H1 (cell line): ENCODE data around the gene HECTD1. TPM values are rescaled to one million over a fixed set of nuclear protein-coding genes. Genes with fewer than 3 reads are reported as not detected.

ENCODE experiments used
- CTCF ChIA-PET: fragments of 300-600 bp; sonication (Branson Sonifier 250); formaldehyde crosslinking; loops from one replicate; lab custom pipeline; 2021; ENCODE audit not compliant: partially characterized antibody; lab: Charles Lee
- POLR2A ChIA-PET: fragments of 300-600 bp; sonication (Branson Sonifier 250); formaldehyde crosslinking; loops from one replicate; lab custom pipeline; 2021; ENCODE audit warnings: inconsistent platforms; ENCODE audit not compliant: partially characterized antibody; lab: Charles Lee
- DNase-seq, 2 experiments: peaks; one replicate each; pipeline versions ENCODE4 v3.0.0 to v3.0.0-alpha.2; 2010 to 2022; ENCODE audit warnings: low spot score in 2 of 2, low read depth in 1 of 2, mixed read lengths in 1 of 2
- FAIRE-seq: peaks from 2 replicates; lab custom pipeline; 2011; peaks lifted over from hg19 to GRCh38; lab: Jason Lieb, UNC
- H2AFZ ChIP-seq: 2 replicates; pipeline ENCODE4 v1.8.1; 2012; ENCODE audit warnings: low read length, inconsistent platforms
- H2AK5ac ChIP-seq: 2 replicates; pipeline ENCODE4 v1.6.1; 2013; ENCODE audit warnings: low read depth, low read length
- H2BK120ac ChIP-seq: replicated peaks from 2 replicates; pipeline ENCODE3; 2013; ENCODE audit warnings: low read depth, low read length, inconsistent platforms
- H2BK12ac ChIP-seq: 2 replicates; pipeline ENCODE4 v1.6.1; 2013; ENCODE audit warnings: low read depth, low read length
- H2BK15ac ChIP-seq: 2 replicates; pipeline ENCODE4 v1.6.1; 2013; ENCODE audit warnings: low read length
- H2BK20ac ChIP-seq: 2 replicates; pipeline ENCODE4 v1.6.1; 2013; ENCODE audit warnings: low read length
- H2BK5ac ChIP-seq: 2 replicates; pipeline ENCODE4 v1.6.1; 2013; ENCODE audit warnings: low read depth, low read length
- H3K14ac ChIP-seq: 2 replicates; pipeline ENCODE4 v1.6.1; 2013; ENCODE audit warnings: inconsistent platforms; ENCODE audit not compliant: insufficient read length
- H3K18ac ChIP-seq: 2 replicates; pipeline ENCODE4 v1.6.1; 2013; ENCODE audit warnings: low read length; ENCODE audit errors: extremely low read depth
- H3K23ac ChIP-seq: 2 replicates; pipeline ENCODE4 v1.6.1; 2013; ENCODE audit warnings: inconsistent platforms; ENCODE audit not compliant: insufficient read length
- H3K23me2 ChIP-seq: 2 replicates; pipeline ENCODE4 v1.6.1; 2013; ENCODE audit warnings: low read depth, low read length
- H3K27ac ChIP-seq: 2 replicates; pipeline ENCODE4 v1.6.1; 2011; ENCODE audit warnings: low read depth, low read length, inconsistent platforms
- H3K27me3 ChIP-seq, 4 experiments: replicated peaks in 1 of 4; 1 replicate in 1 of 4; 2 replicates in 3 of 4; pipeline versions ENCODE4 v1.6.1 to v1.8.1; 2011 to 2013; ENCODE audit warnings: low read length in 3 of 4, mild to moderate bottlenecking in 3 of 4, inconsistent platforms in 2 of 4, mixed read lengths in 2 of 4, moderate library complexity in 1 of 4; ENCODE audit not compliant: control insufficient read depth in 3 of 4, insufficient read depth in 3 of 4; ENCODE audit errors: extremely low read depth in 1 of 4
- H3K36me3 ChIP-seq, 4 experiments: 2 replicates each; pipeline versions ENCODE4 v1.6.1 to v1.8.1; 2011 to 2013; ENCODE audit warnings: mild to moderate bottlenecking in 4 of 4, low read length in 3 of 4, moderate library complexity in 2 of 4, control low read depth in 1 of 4, inconsistent platforms in 1 of 4; ENCODE audit not compliant: insufficient read depth in 4 of 4, control insufficient read depth in 2 of 4
- H3K4ac ChIP-seq: replicated peaks from 2 replicates; pipeline ENCODE3; 2013; ENCODE audit warnings: low read length, low read depth, mixed read lengths, inconsistent platforms; ENCODE audit not compliant: insufficient read length
- H3K4me1 ChIP-seq, 4 experiments: replicated peaks in 1 of 4; 1 replicate in 1 of 4; 2 replicates in 3 of 4; pipeline versions ENCODE4 v1.6.1 to v1.8.1; 2011 to 2013; ENCODE audit warnings: low read length in 3 of 4, inconsistent platforms in 2 of 4, mixed read lengths in 1 of 4; ENCODE audit not compliant: insufficient read depth in 4 of 4, control insufficient read depth in 3 of 4
- H3K4me2 ChIP-seq, 2 experiments: 2 replicates each; pipeline versions ENCODE4 v1.6.1 to v1.8.1; 2011 to 2013; ENCODE audit warnings: low read depth in 2 of 2, low read length in 2 of 2, control low read depth in 1 of 2, inconsistent platforms in 1 of 2, mild to moderate bottlenecking in 1 of 2; ENCODE audit not compliant: insufficient read depth in 1 of 2
- H3K4me3 ChIP-seq, 4 experiments: fragments of 200-600, 300-600 bp in 1 of 4; sonication (generic), shearing (Covaris generic), sonication (Bioruptor Twin) in 1 of 4; 2 replicates each; pipeline versions ENCODE4 v1.5.1 to v1.8.1; 2011 to 2016; ENCODE audit warnings: low read length in 4 of 4, low read depth in 3 of 4, control low read depth in 2 of 4, inconsistent platforms in 2 of 4, mild to moderate bottlenecking in 2 of 4, mixed read lengths in 1 of 4, moderate library complexity in 1 of 4; ENCODE audit not compliant: insufficient read depth in 2 of 4; ENCODE audit errors: extremely low read depth in 1 of 4
- H3K56ac ChIP-seq: replicated peaks from 2 replicates; pipeline ENCODE3; 2013; ENCODE audit warnings: low read depth, mild to moderate bottlenecking, mixed read lengths, low read length, inconsistent platforms; ENCODE audit not compliant: insufficient read length
- H3K79me1 ChIP-seq: 2 replicates; pipeline ENCODE4 v1.6.1; 2013; ENCODE audit warnings: low read depth, low read length, control low read depth
- H3K79me2 ChIP-seq, 2 experiments: 2 replicates each; pipeline versions ENCODE4 v1.6.1 to v1.8.1; 2012 to 2013; ENCODE audit warnings: low read length in 2 of 2, mild to moderate bottlenecking in 2 of 2, inconsistent platforms in 1 of 2; ENCODE audit not compliant: insufficient read depth in 2 of 2, control insufficient read depth in 1 of 2
- H3K9ac ChIP-seq, 4 experiments: replicated peaks in 1 of 4; 1 replicate in 1 of 4; 2 replicates in 3 of 4; pipeline versions ENCODE4 v1.6.1 to v1.8.1; 2011 to 2013; ENCODE audit warnings: low read depth in 3 of 4, low read length in 3 of 4, control low read depth in 2 of 4, mild to moderate bottlenecking in 2 of 4, moderate library complexity in 2 of 4, inconsistent platforms in 1 of 4; ENCODE audit errors: extremely low read depth in 1 of 4
- H3K9me3 ChIP-seq, 2 experiments: 2 replicates each; pipeline versions ENCODE4 v1.6.1 to v1.8.1; 2012 to 2013; ENCODE audit warnings: mild to moderate bottlenecking in 2 of 2, moderate library complexity in 2 of 2, control low read depth in 1 of 2, inconsistent platforms in 1 of 2, low read depth in 1 of 2, low read length in 1 of 2, mixed read lengths in 1 of 2; ENCODE audit not compliant: insufficient read depth in 2 of 2
- H4K20me1 ChIP-seq, 2 experiments: replicated peaks in 1 of 2; 2 replicates each; pipeline versions ENCODE3 to v1.8.1; 2011 to 2013; ENCODE audit warnings: inconsistent platforms in 2 of 2, low read length in 2 of 2, mild to moderate bottlenecking in 1 of 2; ENCODE audit not compliant: insufficient read depth in 2 of 2, control insufficient read depth in 1 of 2
- H4K5ac ChIP-seq: 2 replicates; pipeline ENCODE4 v1.6.1; 2013; ENCODE audit warnings: low read length, low read depth, mixed read lengths, inconsistent platforms; ENCODE audit not compliant: insufficient read length
- H4K8ac ChIP-seq: 2 replicates; pipeline ENCODE4 v1.8.0; 2013; ENCODE audit warnings: mild to moderate bottlenecking, moderate library complexity, low read length, inconsistent platforms; ENCODE audit not compliant: insufficient read depth; ENCODE audit errors: extremely low read depth
- H4K91ac ChIP-seq: replicated peaks from 2 replicates; pipeline ENCODE3; 2013; ENCODE audit warnings: low read length, mixed read lengths, inconsistent platforms; ENCODE audit not compliant: insufficient read length
- JUN ChIP-seq: IDR thresholded peaks from 2 replicates; pipeline ENCODE4 v1.6.1; 2011; ENCODE audit warnings: low read depth, mild to moderate bottlenecking, improper control_type of control experiment, low read length
- KDM4A ChIP-seq: IDR thresholded peaks from one replicate; pipeline ENCODE4 v1.7.1; 2012; ENCODE audit warnings: low read depth, mild to moderate bottlenecking, moderate library complexity, low read length, inconsistent platforms; ENCODE audit not compliant: severe bottlenecking
- PHF8 ChIP-seq: fragments of 200-600 bp; sonication (generic); conservative IDR thresholded peaks from 2 replicates; pipeline ENCODE4 v1.7.1; 2012; ENCODE audit warnings: low read depth, mild to moderate bottlenecking, inconsistent platforms, low read length, moderate library complexity
- RAD21 ChIP-seq, 2 experiments: IDR thresholded peaks in 1 of 2; conservative IDR thresholded peaks in 1 of 2; 2 replicates each; pipeline ENCODE4 v1.6.1; 2011; ENCODE audit warnings: low read depth in 2 of 2, low read length in 2 of 2, improper control_type of control experiment in 1 of 2, inconsistent platforms in 1 of 2, mild to moderate bottlenecking in 1 of 2, moderate library complexity in 1 of 2
- WGBS, 2 experiments: shearing (Covaris generic) in 1 of 2; methylation state at CpG; one replicate each; pipeline versions ENCODE4 v1.1.6 to v1.1.7; 2013 to 2015; ENCODE audit warnings: low lambda C conversion rate in 2 of 2, mixed read lengths in 2 of 2, inconsistent platforms in 1 of 2, low coverage in 1 of 2, missing lambda C conversion rate in 1 of 2; ENCODE audit not compliant: insufficient replicate concordance in 2 of 2, insufficient coverage in 1 of 2, insufficient read length in 1 of 2; ENCODE audit errors: extremely low coverage in 1 of 2, missing lambda C conversion rate in 1 of 2; 5-methylcytosine and 5-hydroxymethylcytosine counted together
- long read RNA-seq, 2 experiments: library from RNA in 1 of 2; library from capped mRNA in 1 of 2; stranded (forward); transcript quantifications; one replicate each; pipeline ENCODE4 v2.0.0, GENCODE V29; 2021; ENCODE audit warnings: inconsistent platforms in 1 of 2
- polyA minus RNA-seq, 3 experiments: library from RNA; depleted of rRNA, polyadenylated mRNA; stranded (reverse); fragments of >200 nt; gene quantifications; 1 replicate in 2 of 3; 2 replicates in 1 of 3; pipeline ENCODE4 v1.2.3, GENCODE V29; 2011
- polyA plus RNA-seq, 7 experiments: library from polyadenylated mRNA; depleted of rRNA in 3 of 7; stranded (reverse) in 5 of 7; unstranded in 2 of 7; fragments of >200 nt in 5 of 7; fragments of 200-250 nt in 2 of 7; gene quantifications; 1 replicate in 5 of 7; 2 replicates in 1 of 7; 4 replicates in 1 of 7; pipeline versions ENCODE4 v1.2.1 to v1.2.3, GENCODE V29; 2011 to 2013; ENCODE audit warnings: missing spikeins in 2 of 7, mixed read lengths in 2 of 7
- total RNA-seq: library from RNA; stranded (reverse); fragmentation: NEBNext Ultra II Directional; extraction: Animal tissue kit (Norgen Biotek cat#: 25700); gene quantifications from 2 replicates; pipeline ENCODE4 v1.2.1, GENCODE V29; 2021
- TF ChIP-seq, protein P1 (sequence below): IDR thresholded peaks from 2 replicates; pipeline ENCODE4 v1.6.1; 2011; ENCODE audit warnings: low read length, improper control_type of control experiment

Gene HECTD1
- total RNA-seq = 105 and 110 TPM in 2 replicates
- polyA plus RNA-seq (2011; rRNA removed) = 28.4 and 44.7 TPM in 2 replicates
- 45.2 TPM for polyA plus RNA-seq (2011; cell fraction: cytosol; rRNA removed)
- 66.7 TPM for polyA plus RNA-seq (2011; cell fraction: nucleus; rRNA removed)
- 40.4 to 57.9 TPM (median 52.3 TPM) in 4 replicates for polyA plus RNA-seq (2012, experiment 1 of 2)
- polyA plus RNA-seq (2012, experiment 2 of 2) = 3.0 TPM
- 48.3 TPM for polyA plus RNA-seq (2013, experiment 1 of 2)
- 49.3 TPM for polyA plus RNA-seq (2013, experiment 2 of 2)
- 224 and 290 TPM in 2 replicates for polyA minus RNA-seq (2011; rRNA and poly(A)+ RNA removed)
- 72.8 TPM for polyA minus RNA-seq (2011; cell fraction: cytosol; rRNA and poly(A)+ RNA removed)
- polyA minus RNA-seq (2011; cell fraction: nucleus; rRNA and poly(A)+ RNA removed) = 179 TPM
- long read RNA-seq, experiment 1, partial matches to known transcripts = 26 of 46 reads
- long read RNA-seq, experiment 1, other reads (novel, unspliced or antisense) = 17 of 46 reads
- long read RNA-seq, experiment 2, partial matches to known transcripts = 9 of 12 reads
- long read RNA-seq, experiment 2, other reads (novel, unspliced or antisense) = 0 of 12 reads

DNA sequence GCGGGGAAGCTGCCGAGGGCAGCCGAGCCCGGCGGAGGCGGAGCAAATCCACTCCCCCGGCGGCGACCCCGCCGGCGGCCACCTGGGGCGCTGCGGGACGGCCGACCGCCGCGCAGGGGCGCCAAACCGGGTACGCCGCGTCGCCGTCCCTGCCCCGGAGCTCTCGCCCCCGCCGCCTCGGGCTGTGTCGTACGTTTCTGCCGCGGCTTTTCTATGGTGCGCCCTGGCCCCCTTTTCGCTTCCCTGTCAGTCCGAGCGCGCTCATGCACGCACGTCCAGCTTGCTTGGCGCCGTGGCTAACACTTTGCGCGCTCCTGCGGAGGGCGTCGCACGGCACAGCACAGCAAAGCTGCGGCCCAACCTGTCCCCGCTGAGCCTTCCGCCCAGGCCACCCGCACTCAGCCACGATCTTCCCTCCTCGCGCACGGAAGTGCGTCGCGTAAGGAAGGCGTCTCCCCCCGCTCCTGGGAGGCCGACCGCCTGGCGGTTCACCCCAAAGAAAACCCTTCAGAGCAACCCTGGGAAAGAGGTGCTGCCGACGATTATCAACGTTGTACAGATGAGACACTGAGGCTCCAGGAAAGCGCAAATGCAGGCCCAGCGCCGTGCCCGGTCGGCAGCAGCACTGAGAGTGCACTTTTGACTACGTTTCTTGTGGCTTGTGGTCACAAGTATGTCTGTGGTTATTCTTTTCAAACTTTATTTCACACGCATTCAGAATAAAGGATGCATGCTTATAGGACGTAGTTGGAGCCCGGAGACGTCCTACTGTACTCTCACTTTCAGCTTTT, at the start of gene HECTD1:
TSS of gene HECTD1 (minus strand) at position 39 of the 791 bp plus-strand sequence. CDS start 1,857 bp downstream, outside the sequence.
- 4% methylated on average over 53 of the region's 79 CpGs; no CpG with 5 or more reads in 1 of the 2 experiments for WGBS, 2 experiments
- ChIA-PET CTCF (interaction anchor here (0.7 to 3.3 kb wide), 15 partner anchors 10 to 308 kb away, joined by 3 to 15 read pairs (median 3); no protein-coding TSS in a partner anchor), POLR2A (interaction anchor here (0.9 to 4.0 kb wide), 17 partner anchors 9 to 250 kb away, joined by 3 to 23 read pairs (median 4); partner anchors contain the start of gene STRN3)
- H3K9me3 ChIP-seq = no peaks in the 10 kb centered on the region
- H4K8ac ChIP-seq = peak within 1 kb of the TSS; percentile 99
- no peaks in the 10 kb centered on the region for H3K79me1 ChIP-seq
- H3K4ac ChIP-seq = peak within 1 kb of the TSS; percentile 99
- no peak within 1 kb of the TSS for H2AK5ac ChIP-seq
- H2BK5ac ChIP-seq = peak within 1 kb of the TSS; percentile 99
- H3K4me1 ChIP-seq = peaks cover 0 to 1% (median 0%) of the 10 kb centered on the region in 4 experiments; a peak in 1 of 7 replicates
- H4K5ac ChIP-seq = peak within 1 kb of the TSS; percentile 98
- peak within 1 kb of the TSS; percentile 94 for H3K14ac ChIP-seq
- peaks cover 10% of the 10 kb centered on the region for H3K23me2 ChIP-seq
- H2BK15ac ChIP-seq = peak within 1 kb of the TSS; percentile 92; the same call in 1 of the 2 replicates
- peaks cover 4 to 36% of the 10 kb centered on the region in 2 experiments; a peak in 3 of 4 replicates for H3K79me2 ChIP-seq
- H3K27ac ChIP-seq = peak within 1 kb of the TSS; percentile 93
- DNase-seq = peak; percentile 70 to 88
- H2BK20ac ChIP-seq = no peak within 1 kb of the TSS
- peak within 1 kb of the TSS; percentile 94 to 98 (median 96) for H3K9ac ChIP-seq
- peak within 1 kb of the TSS; percentile 82 for H2BK12ac ChIP-seq
- peak within 1 kb of the TSS; percentile 73 to 99 (median 80) for H3K4me3 ChIP-seq
- peak within 1 kb of the TSS; percentile 100 for H4K91ac ChIP-seq
- H3K56ac ChIP-seq = peak within 1 kb of the TSS; percentile 96
- peak within 1 kb of the TSS; percentile 90 for H2AFZ ChIP-seq
- H3K27me3 ChIP-seq = no peaks in the 10 kb centered on the region
- peak within 1 kb of the TSS; percentile 98 for H3K18ac ChIP-seq
- H2BK120ac ChIP-seq = peak within 1 kb of the TSS; percentile 90
- peaks cover 3 to 8% of the 10 kb centered on the region in 2 experiments for H4K20me1 ChIP-seq
- H3K4me2 ChIP-seq = peak within 1 kb of the TSS; percentile 93 to 98
- peaks cover 0 to 7% (median 2%) of the 10 kb centered on the region in 4 experiments; a peak in 1 of 8 replicates for H3K36me3 ChIP-seq
- peak within 1 kb of the TSS; percentile 73 for H3K23ac ChIP-seq
- FAIRE-seq = no peak
- peak; percentile 30; the same call in 1 of the 2 replicates for TF ChIP-seq PHF8
- peak; percentile 83 for TF ChIP-seq KDM4A
- peak; percentile 28 to 57 for TF ChIP-seq RAD21 (IDR thresholded peaks at IDR 0.05 in 1 of 2, conservative IDR thresholded peaks at IDR 0.05 in 1 of 2; ENCODE audit: low read depth in 2 of 2, low read length in 2 of 2)
- TF ChIP-seq, protein P1, sequence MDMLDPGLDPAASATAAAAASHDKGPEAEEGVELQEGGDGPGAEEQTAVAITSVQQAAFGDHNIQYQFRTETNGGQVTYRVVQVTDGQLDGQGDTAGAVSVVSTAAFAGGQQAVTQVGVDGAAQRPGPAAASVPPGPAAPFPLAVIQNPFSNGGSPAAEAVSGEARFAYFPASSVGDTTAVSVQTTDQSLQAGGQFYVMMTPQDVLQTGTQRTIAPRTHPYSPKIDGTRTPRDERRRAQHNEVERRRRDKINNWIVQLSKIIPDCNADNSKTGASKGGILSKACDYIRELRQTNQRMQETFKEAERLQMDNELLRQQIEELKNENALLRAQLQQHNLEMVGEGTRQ = no peak
- TF ChIP-seq JUN = no peak
